Limb (tissue), 2 donors: ENCODE results near the gene SLC35G2.
"Not testable (repeated sequence)": the region's sequence is repeated elsewhere in the genome, so short reads cannot be mapped to it uniquely, and the experiment has no call there.

ENCODE experiments used
- DNase-seq, 2 donors: peaks; one replicate each; pipeline ENCODE4 v3.0.0-alpha.2; 2016; ENCODE audit errors: extremely low spot score in 2 of 2

Gene SLC35G2

DNA sequence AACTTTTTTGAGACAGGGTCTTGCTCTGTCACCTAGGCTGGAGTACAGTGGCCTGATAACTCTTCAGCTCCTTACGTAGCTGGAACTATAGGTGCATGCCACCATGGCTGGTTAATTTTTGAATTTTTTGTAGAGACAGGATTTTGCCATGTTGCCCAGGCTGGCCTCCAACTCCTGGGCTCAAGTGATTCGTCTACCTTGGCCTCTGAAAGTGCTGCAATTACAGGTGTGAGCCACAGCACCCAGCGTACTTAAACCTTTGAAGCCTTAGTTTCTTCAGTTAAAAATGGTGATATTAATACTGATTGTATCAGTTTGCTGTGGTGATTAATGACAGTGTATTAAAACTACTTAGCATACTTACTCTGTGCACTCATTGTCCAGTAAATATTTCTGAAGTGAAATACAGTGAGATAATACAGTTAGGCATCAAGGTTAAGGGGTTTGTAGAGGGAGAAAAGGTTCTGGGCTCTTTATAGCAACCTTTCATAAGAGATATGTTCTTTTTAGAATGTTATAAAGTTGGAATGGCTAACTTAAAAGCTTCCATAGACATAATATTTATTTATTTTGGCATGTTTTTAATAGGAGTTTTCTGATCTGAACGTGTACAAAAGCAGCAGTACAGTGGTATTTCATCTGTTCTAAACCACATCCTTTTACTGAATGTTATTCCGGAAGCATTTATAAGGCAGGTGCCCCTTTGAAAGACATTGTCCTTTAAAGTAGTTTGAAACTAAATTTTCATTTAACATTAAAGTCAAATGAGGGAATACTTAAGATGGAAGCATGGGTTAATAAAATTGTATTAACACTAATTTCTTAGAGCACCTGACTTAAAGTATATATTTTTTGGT lies 66.7 kb downstream of the SLC35G2 start:
- DNase-seq = no peak

DNA sequence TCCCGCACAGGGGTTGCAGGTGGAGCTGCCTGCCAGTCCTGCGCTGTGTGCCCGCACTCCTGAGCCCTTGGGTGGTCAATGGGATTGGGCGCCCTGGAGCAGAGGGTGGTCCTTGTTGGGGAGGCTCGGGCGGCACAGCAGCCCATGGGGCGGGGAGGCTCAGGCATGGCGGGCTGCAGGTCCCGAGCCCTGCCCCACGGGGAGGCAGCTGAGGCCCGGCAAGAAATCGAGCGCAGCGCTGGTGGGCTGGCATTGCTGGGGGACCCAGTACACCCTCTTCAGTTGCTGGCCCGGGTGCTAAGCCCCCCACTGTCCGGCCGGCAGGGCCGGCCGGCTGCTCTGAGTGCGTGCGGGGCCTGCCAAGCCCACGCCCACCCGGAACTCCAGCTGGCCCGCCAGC lies 71.0 kb downstream of the SLC35G2 start:
- no peak for DNase-seq

DNA sequence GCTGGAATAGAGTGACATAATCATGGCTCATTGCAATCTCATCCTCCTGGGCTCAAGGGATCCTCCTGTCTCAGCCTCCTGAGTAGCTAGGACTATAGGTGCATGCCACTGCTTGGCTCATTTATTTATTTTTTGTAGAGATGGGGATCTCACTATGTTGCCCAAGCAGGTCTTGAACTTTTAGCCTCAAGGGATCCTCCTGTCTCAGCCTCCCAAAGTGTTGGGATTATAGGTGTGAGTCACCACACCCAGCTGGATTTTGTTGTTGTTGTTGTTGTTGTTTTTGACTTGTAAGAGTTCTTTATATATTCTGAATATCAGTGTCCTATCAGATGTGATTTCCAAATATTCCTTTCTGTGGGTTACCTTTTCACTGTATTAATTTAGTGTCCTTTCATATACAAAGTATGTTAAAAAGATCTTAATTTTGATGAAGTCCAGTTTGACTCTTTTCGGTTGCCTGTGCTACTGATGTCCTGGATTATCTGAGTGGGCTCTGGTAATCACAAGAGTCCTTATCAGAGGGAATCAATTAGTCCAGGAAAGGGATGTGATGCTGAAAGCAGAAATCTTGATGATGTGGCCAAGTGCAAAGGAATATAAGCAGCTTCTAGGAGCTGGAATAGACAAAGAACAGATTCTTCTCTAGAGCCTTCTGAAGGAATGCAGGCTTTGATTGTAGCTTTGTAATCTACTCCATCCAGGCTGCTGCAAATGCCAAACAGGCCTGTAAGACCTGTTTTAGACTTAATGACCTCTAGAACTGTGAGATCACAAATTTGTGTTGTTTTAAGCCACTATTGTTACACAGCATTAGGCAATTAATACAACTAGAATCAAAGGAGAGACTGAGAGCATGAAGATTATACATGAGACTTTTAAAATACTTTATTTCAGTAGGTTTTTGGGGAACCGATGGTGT lies 73.3 kb downstream of the SLC35G2 start:
- DNase-seq = no peak

DNA sequence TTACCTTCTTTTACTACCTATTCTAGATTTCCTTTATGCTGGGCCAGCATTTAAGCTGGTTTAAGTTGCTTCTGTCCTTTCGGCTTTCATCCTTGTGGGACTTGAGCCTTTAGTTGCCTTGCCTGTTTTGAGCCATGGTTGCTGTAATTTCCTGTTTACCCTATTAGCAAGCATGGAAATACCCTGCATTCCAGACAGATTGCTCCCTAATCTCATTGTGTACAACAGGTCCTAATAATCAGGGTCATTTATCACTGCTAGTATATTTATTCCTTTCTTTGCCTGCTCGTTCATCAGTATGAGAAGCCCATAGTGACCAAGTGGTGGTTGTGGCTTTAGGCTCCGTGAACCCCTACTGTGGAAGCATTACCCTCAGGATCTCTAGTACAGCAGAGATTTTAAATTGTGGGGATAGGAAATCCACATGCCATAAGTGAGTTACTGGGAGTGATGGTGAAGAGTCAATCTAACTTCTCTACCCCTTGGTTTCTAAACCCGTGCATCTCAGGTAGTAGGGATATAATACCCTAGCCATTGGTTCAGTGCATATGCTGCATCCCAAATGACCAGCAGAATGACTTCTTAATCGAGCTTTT lies 75.0 kb downstream of the SLC35G2 start:
- DNase-seq = no peak

DNA sequence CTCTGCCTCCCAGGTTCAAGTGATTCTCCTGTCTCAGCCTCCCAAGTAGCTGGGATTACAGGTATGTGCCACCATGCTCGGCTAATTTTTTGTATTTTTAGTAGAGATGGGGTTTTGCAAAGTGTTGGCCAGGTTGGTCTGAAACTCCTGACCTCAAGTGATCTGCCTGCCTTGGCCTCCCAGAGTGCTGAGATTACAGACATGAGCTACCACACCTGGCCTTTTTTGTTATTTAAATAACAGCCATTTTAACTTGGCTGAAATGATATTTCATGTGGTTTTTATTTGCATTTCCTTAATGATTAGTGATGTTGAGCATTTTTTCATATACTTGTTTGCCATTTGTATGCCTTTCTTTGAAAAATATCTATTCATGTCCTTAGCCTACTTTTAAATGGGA lies 78.2 kb downstream of the SLC35G2 start:
- DNase-seq = not testable (repeated sequence)

DNA sequence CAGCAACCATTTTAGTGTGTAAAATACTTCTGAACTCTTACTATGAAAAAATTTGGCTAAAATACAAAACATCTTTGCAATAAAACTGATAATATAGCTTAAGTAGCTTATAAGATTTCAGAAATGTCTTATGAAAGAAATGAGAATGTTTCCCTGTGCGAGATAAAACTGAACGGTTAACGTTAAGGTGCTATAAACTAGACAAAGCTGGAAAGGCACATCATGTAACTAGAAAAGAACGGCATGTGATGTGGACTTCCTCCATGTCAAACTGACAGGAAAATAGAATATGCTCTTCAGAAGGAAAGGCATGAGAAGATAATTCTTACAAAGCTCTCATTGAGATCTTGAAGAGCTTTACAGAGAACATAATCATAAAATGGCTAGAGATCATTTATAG lies 79.6 kb downstream of the SLC35G2 start:
- no peak for DNase-seq

DNA sequence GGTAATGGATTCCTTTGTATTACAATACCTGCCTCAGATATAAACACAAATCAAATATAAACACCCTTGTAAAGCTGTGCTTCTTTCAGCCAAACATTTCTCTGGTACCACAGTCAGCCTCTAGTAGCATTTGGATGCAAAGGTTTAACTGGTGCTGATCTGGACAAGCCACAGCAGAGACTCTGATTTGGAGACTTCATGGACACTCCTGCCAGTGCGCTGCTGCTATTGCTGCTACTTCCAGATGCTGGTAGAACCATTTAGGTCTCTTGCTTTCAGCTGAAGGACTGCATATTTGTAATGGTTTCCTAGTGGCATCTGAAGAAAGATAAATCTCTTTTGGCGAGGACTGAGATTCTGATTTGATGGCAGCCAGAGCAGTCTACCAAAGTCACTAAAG lies 80.0 kb downstream of the SLC35G2 start:
- DNase-seq = no peak

DNA sequence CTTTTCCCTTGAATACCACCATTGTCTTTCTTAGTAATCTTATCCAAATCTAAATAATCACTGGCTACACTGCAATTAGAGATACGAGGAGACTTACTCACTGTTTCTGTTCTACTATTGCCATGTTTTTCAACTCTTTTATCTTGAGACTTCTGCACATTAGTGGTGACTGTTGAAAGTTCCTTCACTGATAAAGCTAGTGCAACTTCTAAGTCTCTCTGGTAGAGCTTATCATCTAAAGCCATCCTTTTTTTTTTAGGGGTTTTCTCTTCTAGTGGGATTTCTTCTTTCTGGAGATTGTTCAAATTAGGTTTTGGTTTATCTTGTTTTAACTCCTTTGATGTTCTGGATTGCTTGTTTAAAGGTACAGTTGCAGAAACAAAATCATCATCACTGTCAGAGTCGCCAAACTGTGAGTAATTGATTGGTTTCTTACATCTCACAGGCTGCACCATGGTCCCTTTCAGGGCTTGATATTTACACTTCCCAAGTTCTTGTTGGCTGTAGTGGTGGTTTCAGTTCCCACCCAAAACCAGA lies 80.8 kb downstream of the SLC35G2 start:
- DNase-seq = no peak

DNA sequence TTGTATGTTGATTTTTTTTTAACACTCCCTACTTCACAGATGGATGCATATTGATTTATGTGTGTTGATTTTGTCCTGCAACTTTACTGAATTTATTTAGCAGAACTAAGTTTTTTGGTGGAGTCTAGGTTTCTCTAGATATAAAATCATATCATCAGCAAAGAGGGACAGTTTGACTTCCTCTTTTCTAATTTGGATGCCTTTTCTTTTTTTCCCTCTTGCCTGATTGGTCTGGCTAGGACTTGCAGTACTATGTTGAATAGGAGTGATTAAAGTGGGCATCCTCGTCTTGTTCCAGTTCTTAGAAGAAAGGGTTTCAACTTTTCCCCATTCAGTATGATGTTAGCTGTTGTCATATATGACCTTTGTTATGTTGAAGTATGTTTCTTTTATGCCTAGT lies 81.8 kb downstream of the SLC35G2 start:
- DNase-seq = not testable (repeated sequence)

DNA sequence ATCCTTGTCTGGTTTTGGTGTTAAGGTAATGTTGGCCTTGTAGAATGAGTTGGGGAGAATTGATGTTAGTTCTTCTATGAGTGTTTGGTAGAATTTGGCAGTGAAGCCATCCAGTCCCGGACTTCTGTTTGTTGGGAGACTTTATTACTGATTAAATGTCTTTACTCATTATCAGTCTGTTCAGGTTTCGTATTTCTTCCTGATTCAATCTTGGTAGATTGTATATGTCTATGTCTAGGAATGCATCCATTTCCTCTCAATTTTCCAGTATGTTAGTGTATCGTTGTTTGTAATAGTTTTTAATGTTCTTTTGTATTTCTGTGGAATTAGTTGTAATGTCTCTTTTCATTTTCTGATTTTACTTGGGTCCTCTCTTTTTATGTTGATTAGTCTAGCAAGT lies 82.5 kb downstream of the SLC35G2 start:
- DNase-seq = no peak

DNA sequence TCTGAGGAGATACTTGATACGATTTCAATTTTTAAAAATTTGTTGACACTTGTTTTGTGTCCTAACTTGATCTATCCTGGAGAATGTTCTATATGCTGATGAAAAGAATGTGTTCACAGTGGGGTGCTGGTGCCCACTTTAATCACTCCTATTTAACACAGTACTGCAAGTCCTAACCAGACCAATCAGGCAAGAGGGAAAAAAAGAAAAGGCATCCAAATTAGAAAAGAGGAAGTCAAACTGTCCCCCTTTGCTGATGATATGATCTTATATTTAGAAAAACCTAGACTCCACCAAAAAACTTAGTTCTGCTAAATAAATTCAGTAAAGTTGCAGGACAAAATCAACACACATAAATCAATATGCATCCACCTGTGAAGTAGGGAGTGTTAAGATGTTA lies 83.6 kb downstream of the SLC35G2 start:
- not testable (repeated sequence) for DNase-seq

DNA sequence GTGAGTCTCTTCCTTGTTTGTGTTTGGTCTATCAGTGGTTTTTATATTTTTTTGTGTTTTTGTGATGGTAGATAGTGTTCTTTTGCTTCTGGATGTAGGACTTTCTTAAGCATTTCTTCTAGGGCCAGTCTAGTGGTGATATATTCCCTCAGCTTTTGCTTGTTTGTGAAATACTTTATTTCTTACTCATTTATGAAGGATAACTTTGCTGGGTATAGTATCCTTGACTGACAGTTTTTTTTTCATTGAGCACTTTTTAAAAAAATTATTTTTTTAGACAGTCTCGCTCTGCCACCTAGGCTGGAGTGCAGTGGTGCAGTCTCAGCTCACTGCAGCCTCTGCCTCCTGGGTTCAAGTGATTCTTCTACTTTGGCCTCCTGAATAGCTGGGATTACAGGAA lies 85.0 kb downstream of the SLC35G2 start:
- no peak for DNase-seq

DNA sequence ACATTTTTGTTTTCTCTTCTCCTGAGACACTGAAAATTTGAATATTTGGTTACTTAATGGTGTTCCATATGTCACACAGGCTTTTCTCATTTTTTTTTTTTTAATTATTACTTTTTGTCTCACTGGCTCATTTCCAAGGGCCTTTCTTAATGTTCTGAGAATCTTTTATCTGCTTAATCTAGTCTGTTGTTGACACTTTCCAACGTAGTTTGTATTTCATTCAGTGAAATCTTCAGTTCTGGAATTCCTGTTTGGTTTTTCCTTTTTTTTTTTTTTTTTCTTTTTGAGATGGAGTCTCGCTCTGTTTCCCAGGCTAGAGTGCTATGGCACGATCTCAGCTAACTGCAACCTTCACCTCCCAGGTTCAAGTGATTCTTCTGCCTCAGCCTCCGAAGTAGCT lies 85.8 kb downstream of the SLC35G2 start:
- DNase-seq = no peak
